ENCODE results near the gene SLC26A6. TPM values are rescaled to one million over a fixed set of nuclear protein-coding genes. Genes with fewer than 3 reads are reported as not detected.

SLC26A6 gene
- total and polyA plus RNA-seq, 11 donors, result 6.7 to 14.6 (median 9.9) TPM

DNA sequence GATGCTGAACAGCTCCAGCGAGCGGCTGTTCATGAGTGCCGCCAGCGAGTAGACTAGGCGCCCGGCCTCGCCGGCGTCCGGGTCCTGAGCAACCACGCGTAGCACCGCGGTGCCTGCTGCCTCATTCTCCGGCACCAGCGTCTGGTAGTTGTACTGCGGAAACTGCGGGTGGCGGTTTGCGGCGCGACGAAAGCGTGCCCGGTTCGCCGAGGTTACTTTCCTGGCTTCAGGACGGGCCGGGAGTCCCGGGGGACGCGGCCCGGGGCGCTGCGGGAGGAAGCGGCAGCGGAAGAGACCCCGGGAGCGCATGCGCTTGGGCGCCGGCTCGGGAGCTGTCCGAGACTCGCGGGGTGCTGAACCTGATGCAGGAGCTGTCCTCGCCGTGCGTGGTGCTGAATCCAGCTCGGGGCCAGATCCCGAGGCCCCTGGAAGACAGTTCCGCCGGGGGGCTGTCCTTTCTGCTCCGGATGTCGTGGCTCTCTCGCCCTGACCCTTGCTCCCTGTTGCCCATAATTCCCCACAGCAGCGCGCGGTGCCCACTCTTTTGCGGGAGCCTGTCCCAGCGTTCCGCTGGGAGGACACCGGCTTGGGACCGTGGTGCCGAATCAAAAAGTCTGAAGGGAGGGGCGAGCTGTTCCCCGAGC, 26.4 kb upstream of the SLC26A6 start:
- peaks cover 0 to 39% (median 15%) of the 10 kb centered on the region in 12 donors for H3K4me1 ChIP-seq
- peak overlapping the region in 11 of 12 donors; percentile 6 to 55 (median 43) for H3K4me3 ChIP-seq
- intact Hi-C loops (cut with DNase I), result no loop called here
- ATAC-seq (peak in 2 of 4 donors; percentile 12 to 48), DNase-seq (peak; percentile 55 to 83 (median 60))
- H3K27me3 ChIP-seq, result peaks cover 0 to 33% (median 6%) of the 10 kb centered on the region in 9 donors
- peaks cover 0 to 5% (median 0%) of the 10 kb centered on the region in 9 donors for H3K36me3 ChIP-seq
- no peaks in the 10 kb centered on the region for H3K9me3 ChIP-seq
- 1 to 2% (median 2%) methylated on average over 34 to 67 of the region's 67 CpGs for WGBS, 4 donors
- TF ChIP-seq POLR2A (IDR thresholded peaks at IDR 0.05), result no peak
- TF ChIP-seq, protein P1, sequence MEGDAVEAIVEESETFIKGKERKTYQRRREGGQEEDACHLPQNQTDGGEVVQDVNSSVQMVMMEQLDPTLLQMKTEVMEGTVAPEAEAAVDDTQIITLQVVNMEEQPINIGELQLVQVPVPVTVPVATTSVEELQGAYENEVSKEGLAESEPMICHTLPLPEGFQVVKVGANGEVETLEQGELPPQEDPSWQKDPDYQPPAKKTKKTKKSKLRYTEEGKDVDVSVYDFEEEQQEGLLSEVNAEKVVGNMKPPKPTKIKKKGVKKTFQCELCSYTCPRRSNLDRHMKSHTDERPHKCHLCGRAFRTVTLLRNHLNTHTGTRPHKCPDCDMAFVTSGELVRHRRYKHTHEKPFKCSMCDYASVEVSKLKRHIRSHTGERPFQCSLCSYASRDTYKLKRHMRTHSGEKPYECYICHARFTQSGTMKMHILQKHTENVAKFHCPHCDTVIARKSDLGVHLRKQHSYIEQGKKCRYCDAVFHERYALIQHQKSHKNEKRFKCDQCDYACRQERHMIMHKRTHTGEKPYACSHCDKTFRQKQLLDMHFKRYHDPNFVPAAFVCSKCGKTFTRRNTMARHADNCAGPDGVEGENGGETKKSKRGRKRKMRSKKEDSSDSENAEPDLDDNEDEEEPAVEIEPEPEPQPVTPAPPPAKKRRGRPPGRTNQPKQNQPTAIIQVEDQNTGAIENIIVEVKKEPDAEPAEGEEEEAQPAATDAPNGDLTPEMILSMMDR (IDR thresholded peaks at IDR 0.05), result no peak
- no peak overlapping the region for H3K27ac ChIP-seq

DNA sequence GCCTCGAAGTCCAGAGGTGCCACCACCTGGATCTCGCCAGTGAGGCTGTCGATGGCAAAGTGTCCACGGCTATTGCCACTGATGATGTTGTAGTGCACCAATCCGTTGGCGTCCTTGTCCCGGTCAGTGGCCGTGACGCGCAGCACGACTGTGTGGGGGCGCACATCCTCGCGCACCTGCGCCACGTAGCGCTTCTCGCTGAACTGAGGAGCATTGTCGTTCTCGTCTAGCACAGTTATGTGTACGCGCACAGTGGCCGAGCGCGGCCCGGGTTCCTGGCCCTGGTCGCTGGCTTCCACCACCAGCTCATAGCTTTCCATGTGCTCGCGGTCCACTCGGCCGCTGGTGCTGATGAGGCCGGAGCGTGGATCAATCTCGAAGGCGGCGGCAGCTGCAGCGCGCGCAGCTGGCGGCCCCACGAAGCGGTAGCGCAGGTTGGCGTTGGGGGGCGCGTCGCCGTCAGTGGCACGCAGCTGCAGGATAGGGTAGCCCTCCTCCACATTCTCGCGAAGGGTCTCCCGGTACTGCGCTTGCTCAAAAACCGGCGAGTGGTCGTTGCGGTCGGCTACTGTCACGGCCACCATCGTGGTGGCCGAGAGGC, 25.6 kb upstream of the SLC26A6 start:
- Histone ChIP-seq H3K9me3 (no peaks in the 10 kb centered on the region), H3K4me1 (peaks cover 0 to 47% (median 21%) of the 10 kb centered on the region in 12 donors), H3K4me3 (peak overlapping the region in 7 of 12 donors; percentile 30 to 54 (median 43)), H3K27ac (no peak overlapping the region), H3K36me3 (no peaks in the 10 kb centered on the region), H3K27me3 (peaks cover 0 to 33% (median 6%) of the 10 kb centered on the region in 9 donors)
- no peak for TF ChIP-seq POLR2A (IDR thresholded peaks at IDR 0.05)
- TF ChIP-seq, protein P1 (IDR thresholded peaks at IDR 0.05), result no peak
- 57 to 76% (median 64%) methylated on average over 31 to 61 of the region's 61 CpGs for WGBS, 4 donors
- DNase-seq, result no peak
- ATAC-seq, result no peak
- intact Hi-C loops (cut with DNase I), result no loop called here

DNA sequence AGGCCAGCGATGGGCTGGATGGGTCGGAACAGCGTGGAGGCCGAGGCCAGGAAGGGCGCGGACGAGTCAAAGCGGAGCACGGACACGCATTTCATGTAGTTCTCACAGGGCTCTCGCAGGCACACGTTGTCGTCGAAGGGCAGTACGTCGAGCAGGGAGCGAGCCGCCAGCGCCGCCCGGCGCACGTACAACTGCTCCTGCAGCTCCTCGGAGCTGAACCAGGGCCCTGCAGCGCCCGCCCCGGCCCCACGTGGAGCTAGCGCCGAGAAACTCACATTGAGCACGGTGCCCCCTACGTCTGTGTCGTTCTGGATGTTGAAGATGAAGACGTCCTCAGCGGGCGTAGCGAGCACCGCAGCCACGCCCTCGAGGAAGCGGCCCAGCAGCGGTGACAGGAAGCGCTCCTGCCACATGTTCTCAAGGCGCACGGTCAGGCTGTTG, 21.6 kb upstream of the SLC26A6 start:
- ATAC-seq, result no peak
- intact Hi-C loops (cut with DNase I), result no loop called here
- 39 to 76% (median 43%) methylated on average over 35 to 45 of the region's 45 CpGs for WGBS, 4 donors

More for the DNA sequence above, 21.6 kb upstream of the SLC26A6 start:
- DNase-seq, result no peak
- no peaks in the 10 kb centered on the region for H3K36me3 ChIP-seq
- peak overlapping the region; percentile 33 to 83 (median 68) for H3K4me3 ChIP-seq
- H3K9me3 ChIP-seq, result no peaks in the 10 kb centered on the region
- peak overlapping the region in 11 of 12 donors; percentile 27 to 79 (median 70) for H3K27ac ChIP-seq
- TF ChIP-seq, protein P1 (IDR thresholded peaks at IDR 0.05), result no peak
- no peak for TF ChIP-seq POLR2A (IDR thresholded peaks at IDR 0.05)
- peaks cover 0 to 13% (median 1%) of the 10 kb centered on the region in 9 donors for H3K27me3 ChIP-seq
- H3K4me1 ChIP-seq, result peaks cover 0 to 29% (median 18%) of the 10 kb centered on the region in 12 donors
